ENCODE data around the gene CYTH1.

CYTH1 gene

GRCh38 chr17:78637643-78638420, 144.2 kb downstream of the CYTH1 start:
- no peak for TF ChIP-seq JUND (IDR thresholded peaks at IDR 0.05; ENCODE audit: low read depth)
- in situ Hi-C loops (cut with HindIII; ENCODE audit: low pct_unique_long_range_greater_than_20kb, low sequenced_read_pairs): no loop called here

GRCh38 chr17:78637146-78637545, 144.9 kb downstream of the CYTH1 start:
- no peak for TF ChIP-seq JUND (IDR thresholded peaks at IDR 0.05; ENCODE audit: low read depth)
- DNase-seq (ENCODE audit: low read depth in 1 of 2, low spot score in 1 of 2): no peak
- in situ Hi-C loops (cut with HindIII; ENCODE audit: low pct_unique_long_range_greater_than_20kb, low sequenced_read_pairs): no loop called here

More at GRCh38 chr17:78637643-78638420, 144.2 kb downstream of the CYTH1 start:
- DNase-seq (ENCODE audit: low read depth in 1 of 2, low spot score in 1 of 2): no peak

- no peak for DNase-seq (ENCODE audit: low read depth in 1 of 2, low spot score in 1 of 2)
- in situ Hi-C loops (cut with HindIII; ENCODE audit: low pct_unique_long_range_greater_than_20kb, low sequenced_read_pairs): no loop called here
- no peak for TF ChIP-seq JUND (IDR thresholded peaks at IDR 0.05; ENCODE audit: low read depth)
Observed at GRCh38 chr17:78634154-78634553, 147.9 kb downstream of the CYTH1 start.

- in situ Hi-C loops (cut with HindIII; ENCODE audit: low pct_unique_long_range_greater_than_20kb, low sequenced_read_pairs): no loop called here
- no peak for DNase-seq (ENCODE audit: low read depth in 1 of 2, low spot score in 1 of 2)
- TF ChIP-seq JUND (IDR thresholded peaks at IDR 0.05; ENCODE audit: low read depth): no peak
Observed at GRCh38 chr17:78629436-78629995, 152.6 kb downstream of the CYTH1 start.

- no peak for DNase-seq (ENCODE audit: low read depth in 1 of 2, low spot score in 1 of 2)
- no peak for TF ChIP-seq JUND (IDR thresholded peaks at IDR 0.05; ENCODE audit: low read depth)
- in situ Hi-C loops (cut with HindIII; ENCODE audit: low pct_unique_long_range_greater_than_20kb, low sequenced_read_pairs): no loop called here
Observed at GRCh38 chr17:78628547-78629435, 153.3 kb downstream of the CYTH1 start.

- DNase-seq (ENCODE audit: low read depth in 1 of 2, low spot score in 1 of 2): no peak
- in situ Hi-C loops (cut with HindIII; ENCODE audit: low pct_unique_long_range_greater_than_20kb, low sequenced_read_pairs): no loop called here
- TF ChIP-seq JUND (IDR thresholded peaks at IDR 0.05; ENCODE audit: low read depth): no peak
Observed at GRCh38 chr17:78624324-78625151, 157.5 kb downstream of the CYTH1 start.

Data from T47D (cell line).